Measurements from ENCODE around the gene GATAD2A. TPM values are rescaled to one million over a fixed set of nuclear protein-coding genes. Genes with fewer than 3 reads are reported as not detected.

Gene GATAD2A
- total RNA-seq, 1 donor from 2014 or later: 84.0 TPM

DNA sequence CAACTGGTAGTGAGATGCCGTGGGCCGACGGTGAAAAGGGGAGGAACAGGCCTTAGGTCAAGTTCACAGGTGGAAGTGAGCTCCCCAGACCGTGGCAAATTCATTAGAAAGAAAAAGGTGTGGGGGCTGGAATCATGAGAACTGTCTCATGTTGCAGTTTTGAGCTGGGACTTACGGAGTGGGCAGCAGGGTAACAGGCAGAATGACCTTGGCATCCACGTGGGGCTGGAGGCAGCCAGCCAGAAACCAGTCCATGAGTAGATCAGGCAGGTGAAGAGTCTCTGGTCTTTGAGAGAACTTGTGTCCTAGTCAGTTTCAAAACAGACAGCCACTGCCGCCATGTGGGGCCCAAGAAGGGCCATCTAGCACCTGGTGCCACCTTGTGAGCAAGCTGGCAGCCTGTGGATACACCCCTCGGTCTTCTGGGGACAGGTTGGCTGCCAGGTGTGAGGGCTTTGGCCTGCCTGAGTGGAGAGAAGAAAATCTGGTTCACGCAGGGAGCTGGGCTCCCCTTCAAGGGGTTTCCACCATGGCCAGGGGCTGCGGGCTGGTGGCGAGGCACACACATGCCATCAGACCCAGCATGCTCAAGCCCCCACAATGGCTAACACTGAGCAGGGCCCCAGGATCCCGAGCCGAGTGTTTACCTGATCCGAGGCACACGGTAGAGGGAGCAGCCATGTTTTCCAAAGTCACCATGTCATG lies 86.0 kb downstream of the GATAD2A start:
- peaks cover 50% of the 10 kb centered on the region for H3K36me3 ChIP-seq
- TF ChIP-seq, protein P1, sequence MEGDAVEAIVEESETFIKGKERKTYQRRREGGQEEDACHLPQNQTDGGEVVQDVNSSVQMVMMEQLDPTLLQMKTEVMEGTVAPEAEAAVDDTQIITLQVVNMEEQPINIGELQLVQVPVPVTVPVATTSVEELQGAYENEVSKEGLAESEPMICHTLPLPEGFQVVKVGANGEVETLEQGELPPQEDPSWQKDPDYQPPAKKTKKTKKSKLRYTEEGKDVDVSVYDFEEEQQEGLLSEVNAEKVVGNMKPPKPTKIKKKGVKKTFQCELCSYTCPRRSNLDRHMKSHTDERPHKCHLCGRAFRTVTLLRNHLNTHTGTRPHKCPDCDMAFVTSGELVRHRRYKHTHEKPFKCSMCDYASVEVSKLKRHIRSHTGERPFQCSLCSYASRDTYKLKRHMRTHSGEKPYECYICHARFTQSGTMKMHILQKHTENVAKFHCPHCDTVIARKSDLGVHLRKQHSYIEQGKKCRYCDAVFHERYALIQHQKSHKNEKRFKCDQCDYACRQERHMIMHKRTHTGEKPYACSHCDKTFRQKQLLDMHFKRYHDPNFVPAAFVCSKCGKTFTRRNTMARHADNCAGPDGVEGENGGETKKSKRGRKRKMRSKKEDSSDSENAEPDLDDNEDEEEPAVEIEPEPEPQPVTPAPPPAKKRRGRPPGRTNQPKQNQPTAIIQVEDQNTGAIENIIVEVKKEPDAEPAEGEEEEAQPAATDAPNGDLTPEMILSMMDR (IDR thresholded peaks at IDR 0.05): no peak
- no peak overlapping the region for H3K27ac ChIP-seq
- ATAC-seq (no peak), DNase-seq (no peak)
- no peaks in the 10 kb centered on the region for H3K9me3 ChIP-seq
- intact Hi-C loops (cut with DNase I): loop anchor here (10.0 kb wide), 1 partner anchor 127 kb away; no protein-coding TSS in a partner anchor
- no peak overlapping the region for H3K4me3 ChIP-seq
- H3K4me1 ChIP-seq: peaks cover 42% of the 10 kb centered on the region
- no peaks in the 10 kb centered on the region for H3K27me3 ChIP-seq (ENCODE audit: low read depth)

DNA sequence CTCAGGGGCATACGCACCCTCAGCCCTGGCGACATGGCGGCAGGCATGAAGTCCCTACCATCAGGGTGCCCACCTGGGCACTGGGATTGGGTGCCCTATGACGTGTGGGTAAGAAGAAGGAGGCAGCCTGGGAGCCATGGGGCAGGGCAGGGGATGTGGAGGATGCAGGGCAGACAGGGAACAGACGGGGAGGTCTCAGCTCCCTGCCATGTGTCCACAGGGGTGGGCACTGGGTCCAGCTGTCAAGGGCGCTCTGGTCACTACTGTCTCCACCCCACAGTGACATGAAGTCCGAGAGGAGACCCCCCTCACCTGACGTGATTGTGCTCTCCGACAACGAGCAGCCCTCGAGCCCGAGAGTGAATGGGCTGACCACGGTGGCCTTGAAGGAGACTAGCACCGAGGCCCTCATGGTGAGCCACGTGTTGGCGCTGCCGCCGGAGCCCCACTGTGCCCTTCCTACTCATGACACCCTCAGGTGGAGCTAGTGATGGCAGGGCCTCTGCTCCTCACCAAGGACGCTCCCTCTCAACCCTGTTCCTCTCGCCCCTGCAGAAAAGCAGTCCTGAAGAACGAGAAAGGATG lies 86.6 kb downstream of the GATAD2A start:
- DNase-seq: no peak
- intact Hi-C loops (cut with DNase I): loop anchor here (10.0 kb wide), 1 partner anchor 127 kb away; no protein-coding TSS in a partner anchor
- no peak overlapping the region for H3K4me3 ChIP-seq

DNA sequence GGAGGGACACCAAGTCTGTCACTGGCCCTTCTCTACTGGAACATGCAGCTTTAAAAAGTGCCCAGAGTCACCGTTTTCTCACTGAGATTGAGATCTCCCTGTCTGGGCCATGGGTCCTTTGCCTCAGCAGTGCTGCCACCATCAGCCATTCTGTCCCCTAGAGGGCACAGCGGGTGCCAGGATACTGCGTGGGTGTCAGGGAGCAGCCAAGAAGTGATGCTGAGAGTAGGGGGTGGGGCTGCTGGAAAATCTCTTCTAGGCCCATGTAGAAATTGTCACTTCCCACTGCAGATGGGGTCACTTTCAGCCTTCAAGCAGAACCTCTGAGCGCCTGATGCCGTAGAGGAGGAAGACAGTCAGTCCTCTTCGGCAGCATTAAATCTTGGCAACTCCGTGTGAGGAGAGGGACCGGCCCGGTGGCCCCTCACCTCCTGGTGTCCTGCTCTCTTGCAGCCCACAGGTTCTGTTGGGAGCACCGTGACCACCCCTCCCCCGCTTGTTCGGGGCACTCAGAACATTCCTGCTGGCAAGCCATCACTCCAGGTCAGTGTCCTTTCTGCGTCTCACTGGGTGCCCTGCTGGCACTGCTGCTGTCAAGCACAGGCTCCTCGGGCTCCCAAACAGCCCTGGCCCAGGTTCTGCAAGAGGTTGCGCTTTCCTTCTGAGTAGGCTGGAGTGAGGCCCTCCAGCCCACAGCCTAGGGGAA lies 88.5 kb downstream of the GATAD2A start:
- TF ChIP-seq, protein P1 (IDR thresholded peaks at IDR 0.05): no peak
- peaks cover 75% of the 10 kb centered on the region for H3K36me3 ChIP-seq
- H3K27me3 ChIP-seq (ENCODE audit: low read depth): no peaks in the 10 kb centered on the region
- no peak overlapping the region for H3K27ac ChIP-seq
- DNase-seq (no peak), ATAC-seq (no peak)
- peaks cover 18% of the 10 kb centered on the region for H3K4me1 ChIP-seq
- H3K9me3 ChIP-seq: no peaks in the 10 kb centered on the region
- intact Hi-C loops (cut with DNase I): loop anchor here (10.0 kb wide), 1 partner anchor 129 kb away; no protein-coding TSS in a partner anchor
- no peak overlapping the region for H3K4me3 ChIP-seq

More for the DNA sequence above, 86.6 kb downstream of the GATAD2A start:
- ATAC-seq: no peak
- Histone ChIP-seq H3K9me3 (no peaks in the 10 kb centered on the region), H3K4me1 (peaks cover 36% of the 10 kb centered on the region), H3K36me3 (peaks cover 56% of the 10 kb centered on the region), H3K27ac (no peak overlapping the region), H3K27me3 (ENCODE audit: low read depth) (no peaks in the 10 kb centered on the region)
- TF ChIP-seq, protein P1 (IDR thresholded peaks at IDR 0.05): no peak

DNA sequence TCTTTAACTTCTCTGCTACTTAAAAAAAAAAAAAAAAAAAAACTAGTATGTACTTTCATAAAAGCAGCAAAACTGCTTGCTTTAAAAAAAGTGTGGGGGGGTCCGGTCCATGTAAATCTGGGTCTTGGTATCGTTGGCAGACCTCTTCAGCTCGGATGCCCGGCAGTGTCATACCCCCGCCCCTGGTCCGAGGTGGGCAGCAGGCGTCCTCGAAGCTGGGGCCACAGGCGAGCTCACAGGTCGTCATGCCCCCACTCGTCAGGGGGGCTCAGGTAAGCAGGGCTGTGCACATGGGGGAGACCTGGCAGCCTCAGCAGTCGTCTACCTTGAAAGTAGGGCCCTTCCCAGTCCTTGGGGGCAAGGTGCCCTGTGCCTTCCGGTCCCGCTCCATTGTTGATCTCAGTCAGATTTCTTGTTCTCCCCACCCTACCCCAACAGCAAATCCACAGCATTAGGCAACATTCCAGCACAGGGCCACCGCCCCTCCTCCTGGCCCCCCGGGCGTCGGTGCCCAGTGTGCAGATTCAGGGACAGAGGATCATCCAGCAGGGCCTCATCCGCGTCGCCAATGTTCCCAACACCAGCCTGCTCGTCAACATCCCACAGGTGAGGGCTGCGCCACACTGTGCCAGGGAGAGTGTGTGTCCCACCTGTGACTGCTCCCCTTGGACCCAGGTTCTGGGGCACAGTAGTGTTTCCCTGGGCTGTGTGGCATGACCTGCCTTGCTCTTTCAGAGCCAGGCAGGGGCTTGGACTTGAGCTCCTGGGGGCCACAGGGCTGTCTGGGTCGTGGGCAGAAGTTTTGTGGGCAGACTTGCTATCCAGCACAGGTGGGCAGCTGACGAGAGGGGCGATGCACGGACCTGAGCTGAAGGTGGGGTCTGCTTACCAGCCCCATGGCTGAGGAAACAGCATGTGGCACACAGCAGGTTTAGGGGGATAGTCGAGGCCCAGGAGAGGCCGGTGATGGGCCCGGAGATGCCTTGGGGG lies 90.4 kb downstream of the GATAD2A start:
- ATAC-seq (no peak), DNase-seq (no peak)
- TF ChIP-seq, protein P1 (IDR thresholded peaks at IDR 0.05): no peak
- H3K4me3 ChIP-seq: no peak overlapping the region
- no peaks in the 10 kb centered on the region for H3K27me3 ChIP-seq (ENCODE audit: low read depth)
- no peaks in the 10 kb centered on the region for H3K9me3 ChIP-seq
- intact Hi-C loops (cut with DNase I): loop anchor here (10.0 kb wide), 1 partner anchor 131 kb away; no protein-coding TSS in a partner anchor
- no peaks in the 10 kb centered on the region for H3K4me1 ChIP-seq
- H3K36me3 ChIP-seq: peaks cover 94% of the 10 kb centered on the region
- H3K27ac ChIP-seq: no peak overlapping the region
